GM12878 (cell line): Measurements from ENCODE around the gene CACNA1D. TPM values are rescaled to one million over a fixed set of nuclear protein-coding genes. Genes with fewer than 3 reads are reported as not detected.

Experiments
- ATAC-seq: fragments of 200-7000 bp; cut with Tn5 transposase; 3 replicates; pipeline ENCODE4 v1.9.1; 2020; ENCODE audit warnings: mild to moderate bottlenecking, moderate library complexity
- BruUV-seq: library from RNA; stranded (reverse); fragments of 400-500 nt; replicated peaks from 2 replicates; lab custom pipeline; 2021; lab: Mats Ljungman, UMichigan
- CTCF ChIA-PET: fragments of 300-600 bp; sonication (Branson Sonifier 250); formaldehyde crosslinking; extraction: SDS; loops from one replicate; lab custom pipeline; 2021; ENCODE audit warnings: inconsistent platforms; lab: Yijun Ruan, JAX
- POLR2A ChIA-PET: fragments of 350-600 bp; formaldehyde crosslinking; extraction: SDS; loops from one replicate; lab custom pipeline; 2021; ENCODE audit warnings: inconsistent platforms; lab: Charles Lee
- RAD21 ChIA-PET: fragments of 300-600 bp; sonication (Branson Sonifier 250); formaldehyde crosslinking; loops from one replicate; lab custom pipeline; 2023; ENCODE audit warnings: antibody characterized with exemption; ENCODE audit not compliant: unreplicated experiment; lab: Charles Lee
- SMC1A ChIA-PET: fragments of 300-600 bp; sonication (Branson Sonifier 250); formaldehyde crosslinking; loops from one replicate; lab custom pipeline; 2023; ENCODE audit not compliant: unreplicated experiment, uncharacterized antibody; lab: Charles Lee
- DNase-seq: peaks from one replicate; pipeline ENCODE4 v3.0.0-alpha.2; 2011; ENCODE audit warnings: low read depth, low spot score
- FAIRE-seq: peaks from 3 replicates; lab custom pipeline; 2011; peaks lifted over from hg19 to GRCh38; lab: Jason Lieb, UNC
- H2AFZ ChIP-seq: 2 replicates; pipeline ENCODE4 v1.6.0; 2011; ENCODE audit warnings: low read depth, low read length, control low read depth; ENCODE audit not compliant: control insufficient read depth
- H3K27ac ChIP-seq: 2 replicates; pipeline ENCODE4 v1.5.1; 2011; ENCODE audit warnings: control low read depth; ENCODE audit not compliant: control insufficient read depth, insufficient read depth
- H3K27me3 ChIP-seq, 2 experiments: replicated peaks in 1 of 2; 2 replicates each; pipeline versions ENCODE4 v1.6.0 to v1.6.1; 2011; ENCODE audit warnings: low read length in 1 of 2; ENCODE audit not compliant: control insufficient read depth in 2 of 2, insufficient read depth in 2 of 2
- H3K36me3 ChIP-seq, 2 experiments: 2 replicates each; pipeline ENCODE4 v1.5.1; 2011; ENCODE audit warnings: low read length in 1 of 2; ENCODE audit not compliant: control insufficient read depth in 2 of 2, insufficient read depth in 2 of 2
- H3K4me1 ChIP-seq: 2 replicates; pipeline ENCODE4 v1.6.1; 2011; ENCODE audit warnings: mild to moderate bottlenecking, low read length, moderate library complexity, mixed read lengths; ENCODE audit not compliant: control insufficient read depth, insufficient read depth
- H3K4me2 ChIP-seq: 2 replicates; pipeline ENCODE4 v1.6.0; 2011; ENCODE audit warnings: control low read depth; ENCODE audit not compliant: control insufficient read depth, insufficient read depth
- H3K4me3 ChIP-seq: fragments of 200-600 bp; sonication (generic); 2 replicates; pipeline ENCODE4 v1.5.1; 2016
- H3K79me2 ChIP-seq: 2 replicates; pipeline ENCODE4 v1.6.0; 2011; ENCODE audit warnings: low read length; ENCODE audit not compliant: control insufficient read depth, insufficient read depth
- H3K9ac ChIP-seq: 2 replicates; pipeline ENCODE4 v1.8.0; 2011; ENCODE audit warnings: low read length, control low read depth, mixed read lengths; ENCODE audit not compliant: control insufficient read depth, insufficient read depth
- H3K9me3 ChIP-seq: replicated peaks from 3 replicates; pipeline ENCODE4 v1.5.1; 2011; ENCODE audit warnings: mild to moderate bottlenecking, low read length; ENCODE audit not compliant: control insufficient read depth, insufficient read depth
- H4K20me1 ChIP-seq: 2 replicates; pipeline ENCODE4 v1.6.0; 2011; ENCODE audit not compliant: control insufficient read depth, insufficient read depth
- BMI1 ChIP-seq: fragments of 450-650 bp; IDR thresholded peaks from 2 replicates; pipeline ENCODE4 v1.6.1; 2016; ENCODE audit warnings: mild to moderate bottlenecking, moderate library complexity, borderline replicate concordance
- MEF2A ChIP-seq: IDR thresholded peaks from 2 replicates; pipeline ENCODE4 v1.6.1; 2011; ENCODE audit warnings: low read depth, mild to moderate bottlenecking, low read length, moderate library complexity; ENCODE audit not compliant: insufficient read depth
- NBN ChIP-seq: fragments of 450-650 bp; IDR thresholded peaks from 2 replicates; pipeline ENCODE4 v1.6.1; 2016
- NR2F1 ChIP-seq: fragments of 450-650 bp; conservative IDR thresholded peaks from 2 replicates; pipeline ENCODE4 v1.6.1; 2017; ENCODE audit warnings: mild to moderate bottlenecking
- NRF1 ChIP-seq: conservative IDR thresholded peaks from 2 replicates; pipeline ENCODE4 v1.6.1; 2011; ENCODE audit warnings: mild to moderate bottlenecking, low read depth, low read length, improper control_type of control experiment
- PKNOX1 ChIP-seq: fragments of 450-650 bp; IDR thresholded peaks from 2 replicates; pipeline ENCODE4 v1.6.1; 2016; ENCODE audit warnings: mild to moderate bottlenecking
- RBBP5 ChIP-seq: fragments of 200-600 bp; sonication (generic); conservative IDR thresholded peaks from 2 replicates; pipeline ENCODE4 v1.6.1; 2016
- RFX5 ChIP-seq: IDR thresholded peaks from 2 replicates; pipeline ENCODE4 v1.6.1; 2011; ENCODE audit warnings: low read depth, low read length, improper control_type of control experiment
- SKIL ChIP-seq: fragments of 450-650 bp; IDR thresholded peaks from 2 replicates; pipeline ENCODE4 v1.6.1; 2017; ENCODE audit warnings: mild to moderate bottlenecking, low read depth, inconsistent platforms; ENCODE audit not compliant: poor library complexity, severe bottlenecking
- SMAD5 ChIP-seq: IDR thresholded peaks from 2 replicates; pipeline ENCODE4 v1.6.1; 2016; ENCODE audit warnings: antibody characterized with exemption, low read depth
- YBX1 ChIP-seq: fragments of 450-650 bp; IDR thresholded peaks from 2 replicates; pipeline ENCODE4 v1.6.1; 2016; ENCODE audit warnings: antibody characterized with exemption
- ZBTB11 ChIP-seq: fragments of 450-650 bp; formaldehyde crosslinking; IDR thresholded peaks from 2 replicates; pipeline ENCODE4 v1.5.0; 2022; ENCODE audit warnings: mild to moderate bottlenecking, missing genetic modification characterization
- ZNF687 ChIP-seq: fragments of 450-650 bp; IDR thresholded peaks from 2 replicates; pipeline ENCODE4 v1.6.1; 2017; ENCODE audit warnings: mild to moderate bottlenecking, moderate library complexity
- WGBS: methylation state at CpG from one replicate; pipeline ENCODE4 v1.1.6; 2016; ENCODE audit warnings: low lambda C conversion rate; ENCODE audit not compliant: insufficient replicate concordance, insufficient coverage; ENCODE audit errors: missing lambda C conversion rate; 5-methylcytosine and 5-hydroxymethylcytosine counted together
- in situ Hi-C: fragments of 300-500 bp; cut with MboI; formaldehyde crosslinking; loops from 9 replicates; pipeline ENCODE4 v1.14.3; 2018; ENCODE audit warnings: mixed read lengths
- intact Hi-C: fragments of 100-400 bp; cut with micrococcal nuclease; formaldehyde crosslinking; loops from one replicate; pipeline ENCODE4 v1.14.2; 2022; ENCODE audit not compliant: unreplicated experiment
- polyA plus RNA-seq, 11 experiments: library from polyadenylated mRNA; depleted of rRNA in 4 of 11; unstranded in 6 of 11; stranded (reverse) in 5 of 11; fragments of >200 nt; fragmentation: Nextera tagmentation in 4 of 11; fragmentation: Illumina TruSeq in 1 of 11; extraction: Ambion mirVana in 4 of 11; extraction: Trizol in 1 of 11; gene quantifications; 1 replicate in 1 of 11; 2 replicates in 10 of 11; pipeline versions ENCODE4 v1.2.1 to v1.2.3, GENCODE V29; 2011 to 2016; ENCODE audit warnings: inconsistent platforms in 2 of 11, missing spikeins in 2 of 11, low read depth in 1 of 11
- total RNA-seq, 4 experiments: library from RNA; depleted of rRNA in 3 of 4; stranded (reverse); fragments of >200 nt in 3 of 4; fragmentation: Illumina TruSeq in 1 of 4; extraction: Trizol in 1 of 4; gene quantifications; 2 replicates each; pipeline versions ENCODE4 v1.2.1 to v1.2.3, GENCODE V29; 2013 to 2021

Gene CACNA1D
- total and polyA plus RNA-seq, 10 of the 15 experiments (the other 5 are each of a cell fraction or from before 2014, with no cell fraction given) = 0.21 to 24.4 (median 1.6) TPM

GRCh38 chr3:53787016-53787415, 292.6 kb downstream of the CACNA1D start (continued):
- TF ChIP-seq ZBTB11 (CRISPR knock-in tag) = no peak
- TF ChIP-seq ZNF687 = no peak
- TF ChIP-seq, all 136 proteins: peak for 0

GRCh38 chr3:53788038-53788437, 293.6 kb downstream of the CACNA1D start:
- Histone ChIP-seq H3K27ac (no peak overlapping the region), H3K27me3 (no peaks in the 10 kb centered on the region), H3K79me2 (no peaks in the 10 kb centered on the region), H4K20me1 (no peaks in the 10 kb centered on the region), H3K36me3 (no peaks in the 10 kb centered on the region), H3K4me2 (no peak overlapping the region), H3K4me1 (no peaks in the 10 kb centered on the region), H3K9ac (no peak overlapping the region), H3K9me3 (no peaks in the 10 kb centered on the region), H2AFZ (no peak overlapping the region), H3K4me3 (no peak overlapping the region)
- POLR2A ChIA-PET = interaction anchor here (1.3 kb wide), 1 partner anchor 13 kb away, joined by 3 read pairs; no protein-coding TSS in a partner anchor
- BruUV-seq = no TSS peak
- 57% methylated on average over 5 of the region's 5 CpGs for WGBS
- ATAC-seq (no peak), FAIRE-seq (no peak), DNase-seq (no peak)
- intact Hi-C loops (no loop called here), in situ Hi-C loops (no loop called here)
- RAD21 ChIA-PET = interaction anchor here (0.8 kb wide), 1 partner anchor 30 kb away, joined by 3 read pairs; no protein-coding TSS in a partner anchor
- SMC1A ChIA-PET = interaction anchor here (0.9 kb wide), 1 partner anchor 93 kb away, joined by 3 read pairs; no protein-coding TSS in a partner anchor
- CTCF ChIA-PET = interaction anchor here (0.7 kb wide), 1 partner anchor 60 kb away, joined by 3 read pairs; no protein-coding TSS in a partner anchor
- no peak for TF ChIP-seq BMI1
- TF ChIP-seq SKIL = no peak
- TF ChIP-seq PKNOX1 = no peak
- no peak for TF ChIP-seq MEF2A
- no peak for TF ChIP-seq NR2F1
- no peak for TF ChIP-seq YBX1
- no peak for TF ChIP-seq SMAD5
- no peak for TF ChIP-seq RFX5
- TF ChIP-seq RBBP5 = no peak
- no peak for TF ChIP-seq NRF1
- TF ChIP-seq NBN = no peak
